Measurements from ENCODE around the gene CORO1C. TPM values are rescaled to one million over a fixed set of nuclear protein-coding genes. Genes with fewer than 3 reads are reported as not detected.
A peak's percentile ranks its signal among the peaks of the same experiment; 100 is the strongest.

Gene CORO1C
- total RNA-seq, 1 donor = 261 TPM

- no peak overlapping the region for H3K27ac ChIP-seq (ENCODE audit: low read depth, low read length)
- no peak overlapping the region for H3K4me3 ChIP-seq (ENCODE audit: insufficient read depth, low read length)
- peaks cover 62% of the 10 kb centered on the region for H3K79me2 ChIP-seq (ENCODE audit: insufficient read depth, low read length)
- H4K20me1 ChIP-seq (ENCODE audit: insufficient read depth, low read length) = peaks cover 11% of the 10 kb centered on the region
- no peaks in the 10 kb centered on the region for H3K9me3 ChIP-seq (ENCODE audit: low read depth, low read length)
- no peaks in the 10 kb centered on the region for H3K27me3 ChIP-seq (ENCODE audit: insufficient read depth, low read length)
- H2AFZ ChIP-seq (ENCODE audit: low read length) = no peak overlapping the region
- no peak for DNase-seq (ENCODE audit: insufficient read length, low spot score, missing footprints)
- no peak overlapping the region for H3K4me2 ChIP-seq (ENCODE audit: insufficient read depth, low read length)
- H3K36me3 ChIP-seq (ENCODE audit: insufficient read depth, low read length) = peaks cover 70% of the 10 kb centered on the region
- H3K4me1 ChIP-seq (ENCODE audit: insufficient read depth, low read length) = peaks cover 24% of the 10 kb centered on the region
- no peak for TF ChIP-seq CTCF (IDR thresholded peaks at IDR 0.05; ENCODE audit: extremely low read depth, low read depth, low read length)
Observed at GRCh38 chr12:108653922-108654321, 77.4 kb downstream of the CORO1C start.

GRCh38 chr12:108653082-108653516, 78.2 kb downstream of the CORO1C start:
- no peak for DNase-seq (ENCODE audit: insufficient read length, low spot score, missing footprints)
- H3K79me2 ChIP-seq (ENCODE audit: insufficient read depth, low read length) = peaks cover 60% of the 10 kb centered on the region
- H3K27ac ChIP-seq (ENCODE audit: low read depth, low read length) = peak overlapping the region; percentile 26
- peaks cover 32% of the 10 kb centered on the region for H3K4me1 ChIP-seq (ENCODE audit: insufficient read depth, low read length)
- TF ChIP-seq CTCF (IDR thresholded peaks at IDR 0.05; ENCODE audit: extremely low read depth, low read depth, low read length) = no peak
- peaks cover 70% of the 10 kb centered on the region for H3K36me3 ChIP-seq (ENCODE audit: insufficient read depth, low read length)
- peaks cover 17% of the 10 kb centered on the region for H4K20me1 ChIP-seq (ENCODE audit: insufficient read depth, low read length)
- no peaks in the 10 kb centered on the region for H3K9me3 ChIP-seq (ENCODE audit: low read depth, low read length)
- no peak overlapping the region for H3K4me2 ChIP-seq (ENCODE audit: insufficient read depth, low read length)
- no peaks in the 10 kb centered on the region for H3K27me3 ChIP-seq (ENCODE audit: insufficient read depth, low read length)
- H2AFZ ChIP-seq (ENCODE audit: low read length) = no peak overlapping the region
- no peak overlapping the region for H3K4me3 ChIP-seq (ENCODE audit: insufficient read depth, low read length)

GRCh38 chr12:108650083-108650482, 81.2 kb downstream of the CORO1C start:
- peaks cover 20% of the 10 kb centered on the region for H4K20me1 ChIP-seq (ENCODE audit: insufficient read depth, low read length)
- H3K4me2 ChIP-seq (ENCODE audit: insufficient read depth, low read length) = peak overlapping the region; percentile 45
- no peak overlapping the region for H2AFZ ChIP-seq (ENCODE audit: low read length)
- no peak for TF ChIP-seq CTCF (IDR thresholded peaks at IDR 0.05; ENCODE audit: extremely low read depth, low read depth, low read length)
- H3K27me3 ChIP-seq (ENCODE audit: insufficient read depth, low read length) = no peaks in the 10 kb centered on the region
- DNase-seq (ENCODE audit: insufficient read length, low spot score, missing footprints) = no peak
- no peak overlapping the region for H3K4me3 ChIP-seq (ENCODE audit: insufficient read depth, low read length)
- H3K36me3 ChIP-seq (ENCODE audit: insufficient read depth, low read length) = peaks cover 84% of the 10 kb centered on the region
- no peaks in the 10 kb centered on the region for H3K9me3 ChIP-seq (ENCODE audit: low read depth, low read length)
- H3K79me2 ChIP-seq (ENCODE audit: insufficient read depth, low read length) = peaks cover 67% of the 10 kb centered on the region
- H3K4me1 ChIP-seq (ENCODE audit: insufficient read depth, low read length) = peaks cover 44% of the 10 kb centered on the region
- H3K27ac ChIP-seq (ENCODE audit: low read depth, low read length) = peak overlapping the region; percentile 83

- Histone ChIP-seq H3K36me3 (ENCODE audit: insufficient read depth, low read length) (peaks cover 87% of the 10 kb centered on the region), H3K27me3 (ENCODE audit: insufficient read depth, low read length) (no peaks in the 10 kb centered on the region), H2AFZ (ENCODE audit: low read length) (no peak overlapping the region), H3K4me1 (ENCODE audit: insufficient read depth, low read length) (peaks cover 48% of the 10 kb centered on the region), H3K27ac (ENCODE audit: low read depth, low read length) (peak overlapping the region; percentile 83), H3K4me2 (ENCODE audit: insufficient read depth, low read length) (peak overlapping the region; percentile 45), H4K20me1 (ENCODE audit: insufficient read depth, low read length) (peaks cover 20% of the 10 kb centered on the region), H3K9me3 (ENCODE audit: low read depth, low read length) (no peaks in the 10 kb centered on the region), H3K79me2 (ENCODE audit: insufficient read depth, low read length) (peaks cover 67% of the 10 kb centered on the region), H3K4me3 (ENCODE audit: insufficient read depth, low read length) (no peak overlapping the region)
- DNase-seq (ENCODE audit: insufficient read length, low spot score, missing footprints) = peak; percentile 88
- no peak for TF ChIP-seq CTCF (IDR thresholded peaks at IDR 0.05; ENCODE audit: extremely low read depth, low read depth, low read length)
Observed at GRCh38 chr12:108649669-108650068, 81.6 kb downstream of the CORO1C start.

Measured in osteoblast (primary cell).